Neutrophil (primary cell): ENCODE measurements around the gene LARP1.

Experiments
- H3K27ac ChIP-seq: fragments of 200-600 bp; sonication (generic); 2 replicates; pipeline ENCODE4 v1.5.1; 2016; ENCODE audit warnings: mild to moderate bottlenecking, moderate library complexity
- H3K27me3 ChIP-seq: fragments of 200-600 bp; sonication (generic); 2 replicates; pipeline ENCODE4 v1.6.0; 2016; ENCODE audit warnings: mild to moderate bottlenecking
- H3K36me3 ChIP-seq: fragments of 200-600 bp; sonication (generic); 2 replicates; pipeline ENCODE4 v1.5.1; 2017
- H3K4me1 ChIP-seq, 2 experiments: fragments of 200-600 bp in 1 of 2; sonication (generic) in 1 of 2; 1 replicate in 1 of 2; 2 replicates in 1 of 2; pipeline versions ENCODE4 v1.5.1 to v1.6.1; 2013 to 2016; ENCODE audit warnings: low read depth in 1 of 2, low read length in 1 of 2, mild to moderate bottlenecking in 1 of 2, moderate library complexity in 1 of 2; ENCODE audit not compliant: control insufficient read depth in 1 of 2, insufficient read depth in 1 of 2
- H3K4me3 ChIP-seq, 2 experiments: fragments of 200-600 bp in 1 of 2; sonication (generic) in 1 of 2; 1 replicate in 1 of 2; 2 replicates in 1 of 2; pipeline ENCODE4 v1.5.1; 2013 to 2016; ENCODE audit warnings: low read depth in 1 of 2, low read length in 1 of 2, mild to moderate bottlenecking in 1 of 2, moderate library complexity in 1 of 2
- H3K9me3 ChIP-seq: fragments of 200-600 bp; sonication (generic); 2 replicates; pipeline ENCODE4 v1.5.1; 2016
- TF ChIP-seq, protein P1 (sequence below): fragments of 200-600 bp; sonication (generic); IDR thresholded peaks from 2 replicates; pipeline ENCODE4 v1.5.1; 2016; ENCODE audit warnings: antibody characterized with exemption

Gene LARP1

DNA sequence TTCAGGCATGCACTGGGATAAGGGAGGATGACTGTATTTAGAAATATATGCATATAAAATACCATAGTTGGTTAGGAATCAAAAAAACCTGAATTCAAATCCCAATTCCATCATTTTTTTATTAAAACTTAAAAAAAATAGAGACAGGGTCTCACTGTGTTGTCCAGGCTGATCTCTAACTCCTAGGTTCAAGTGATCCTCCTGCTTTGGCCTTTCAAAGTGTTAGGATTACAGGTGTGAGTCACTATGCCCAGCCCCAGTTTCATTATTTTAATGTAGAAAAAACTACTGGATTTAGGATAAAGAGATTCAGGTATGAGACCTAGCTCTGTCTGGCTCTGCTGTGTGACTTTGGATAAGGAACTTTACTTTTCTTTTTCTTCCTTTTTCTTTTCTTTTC lies 3.3 kb upstream of the LARP1 start:
- no peak overlapping the region for H3K27ac ChIP-seq
- H3K36me3 ChIP-seq = no peaks in the 10 kb centered on the region
- no peaks in the 10 kb centered on the region for H3K9me3 ChIP-seq
- H3K27me3 ChIP-seq = no peaks in the 10 kb centered on the region
- peaks cover 9 to 12% of the 10 kb centered on the region in 2 experiments for H3K4me1 ChIP-seq
- TF ChIP-seq, protein P1, sequence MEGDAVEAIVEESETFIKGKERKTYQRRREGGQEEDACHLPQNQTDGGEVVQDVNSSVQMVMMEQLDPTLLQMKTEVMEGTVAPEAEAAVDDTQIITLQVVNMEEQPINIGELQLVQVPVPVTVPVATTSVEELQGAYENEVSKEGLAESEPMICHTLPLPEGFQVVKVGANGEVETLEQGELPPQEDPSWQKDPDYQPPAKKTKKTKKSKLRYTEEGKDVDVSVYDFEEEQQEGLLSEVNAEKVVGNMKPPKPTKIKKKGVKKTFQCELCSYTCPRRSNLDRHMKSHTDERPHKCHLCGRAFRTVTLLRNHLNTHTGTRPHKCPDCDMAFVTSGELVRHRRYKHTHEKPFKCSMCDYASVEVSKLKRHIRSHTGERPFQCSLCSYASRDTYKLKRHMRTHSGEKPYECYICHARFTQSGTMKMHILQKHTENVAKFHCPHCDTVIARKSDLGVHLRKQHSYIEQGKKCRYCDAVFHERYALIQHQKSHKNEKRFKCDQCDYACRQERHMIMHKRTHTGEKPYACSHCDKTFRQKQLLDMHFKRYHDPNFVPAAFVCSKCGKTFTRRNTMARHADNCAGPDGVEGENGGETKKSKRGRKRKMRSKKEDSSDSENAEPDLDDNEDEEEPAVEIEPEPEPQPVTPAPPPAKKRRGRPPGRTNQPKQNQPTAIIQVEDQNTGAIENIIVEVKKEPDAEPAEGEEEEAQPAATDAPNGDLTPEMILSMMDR = no peak
- no peak overlapping the region for H3K4me3 ChIP-seq

DNA sequence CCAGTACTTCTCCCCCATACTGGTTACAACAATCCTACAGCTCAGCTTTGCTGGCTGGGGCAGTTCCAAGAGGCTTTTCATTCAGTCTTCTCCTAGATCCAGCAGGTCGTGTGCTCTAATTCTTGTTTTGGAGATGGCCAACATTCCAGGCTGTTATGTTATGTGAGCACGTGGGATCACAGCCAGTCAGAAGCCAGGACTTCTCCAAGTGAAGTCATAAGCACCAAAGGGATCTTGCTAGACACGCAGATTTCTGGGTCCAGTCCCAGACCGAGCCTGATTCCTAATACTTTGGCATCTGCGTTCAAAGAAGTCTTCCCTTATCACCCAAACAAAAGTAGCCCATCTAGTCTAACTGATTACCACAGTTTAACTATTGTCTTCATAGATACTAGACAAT lies 1.4 kb upstream of the LARP1 start:
- Histone ChIP-seq H3K4me1 (peaks cover 25 to 29% of the 10 kb centered on the region in 2 experiments), H3K4me3 (no peak overlapping the region), H3K27ac (no peak overlapping the region)

DNA sequence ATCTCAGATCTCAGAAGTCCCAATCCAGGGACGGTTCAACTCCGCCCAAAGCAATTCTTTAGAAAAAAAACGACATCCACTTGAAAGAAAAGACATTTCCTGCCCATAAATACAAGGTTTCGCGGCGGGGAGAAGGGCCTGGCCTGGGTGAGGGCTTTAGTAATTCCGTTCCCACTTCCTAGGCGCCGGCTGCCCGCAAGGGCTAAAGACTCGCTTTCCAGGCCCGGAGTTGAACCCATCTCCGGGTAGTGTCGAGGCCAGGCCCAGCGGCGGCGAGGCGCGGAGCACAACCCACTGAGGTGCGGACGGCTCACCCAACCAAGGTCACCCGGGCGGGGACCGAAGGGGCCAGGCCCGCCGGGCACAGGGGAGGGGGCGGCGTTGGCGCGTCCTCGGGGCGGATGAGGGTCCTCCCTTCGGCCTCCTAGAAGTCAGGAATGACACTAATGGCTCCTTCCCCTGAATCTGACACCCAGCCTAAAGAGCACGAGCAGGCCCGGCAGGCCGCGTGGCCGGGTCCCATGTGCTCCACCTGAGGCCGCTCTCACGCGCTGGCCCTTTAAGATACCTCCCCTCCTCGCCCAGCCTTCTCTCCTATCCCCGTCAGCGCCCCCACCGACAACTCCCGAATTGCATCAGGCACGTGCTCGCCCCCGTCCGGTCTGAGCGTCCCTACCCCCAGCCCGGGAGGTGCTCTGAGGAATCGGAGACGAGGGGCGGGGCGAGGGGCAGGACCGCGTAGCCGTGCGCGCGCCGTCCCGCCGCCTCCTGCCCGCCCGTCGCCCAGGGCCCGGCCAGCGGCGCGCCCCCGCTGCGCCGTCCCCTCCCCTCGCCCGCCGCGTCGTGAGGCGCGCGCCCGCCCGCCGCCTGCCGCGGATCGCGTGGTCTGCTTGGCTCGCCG lies 467 bp upstream of the LARP1 start:
- peak overlapping the region; percentile 95 to 100 for H3K4me3 ChIP-seq
- H3K4me1 ChIP-seq = peaks cover 25 to 33% of the 10 kb centered on the region in 2 experiments
- no peaks in the 10 kb centered on the region for H3K27me3 ChIP-seq
- H3K27ac ChIP-seq = peak overlapping the region; percentile 85
- no peaks in the 10 kb centered on the region for H3K36me3 ChIP-seq
- no peaks in the 10 kb centered on the region for H3K9me3 ChIP-seq
- TF ChIP-seq, protein P1 = peak; percentile 55

More for the DNA sequence above, 1.4 kb upstream of the LARP1 start:
- H3K36me3 ChIP-seq = no peaks in the 10 kb centered on the region
- TF ChIP-seq, protein P1 = no peak
- no peaks in the 10 kb centered on the region for H3K9me3 ChIP-seq
- no peaks in the 10 kb centered on the region for H3K27me3 ChIP-seq

DNA sequence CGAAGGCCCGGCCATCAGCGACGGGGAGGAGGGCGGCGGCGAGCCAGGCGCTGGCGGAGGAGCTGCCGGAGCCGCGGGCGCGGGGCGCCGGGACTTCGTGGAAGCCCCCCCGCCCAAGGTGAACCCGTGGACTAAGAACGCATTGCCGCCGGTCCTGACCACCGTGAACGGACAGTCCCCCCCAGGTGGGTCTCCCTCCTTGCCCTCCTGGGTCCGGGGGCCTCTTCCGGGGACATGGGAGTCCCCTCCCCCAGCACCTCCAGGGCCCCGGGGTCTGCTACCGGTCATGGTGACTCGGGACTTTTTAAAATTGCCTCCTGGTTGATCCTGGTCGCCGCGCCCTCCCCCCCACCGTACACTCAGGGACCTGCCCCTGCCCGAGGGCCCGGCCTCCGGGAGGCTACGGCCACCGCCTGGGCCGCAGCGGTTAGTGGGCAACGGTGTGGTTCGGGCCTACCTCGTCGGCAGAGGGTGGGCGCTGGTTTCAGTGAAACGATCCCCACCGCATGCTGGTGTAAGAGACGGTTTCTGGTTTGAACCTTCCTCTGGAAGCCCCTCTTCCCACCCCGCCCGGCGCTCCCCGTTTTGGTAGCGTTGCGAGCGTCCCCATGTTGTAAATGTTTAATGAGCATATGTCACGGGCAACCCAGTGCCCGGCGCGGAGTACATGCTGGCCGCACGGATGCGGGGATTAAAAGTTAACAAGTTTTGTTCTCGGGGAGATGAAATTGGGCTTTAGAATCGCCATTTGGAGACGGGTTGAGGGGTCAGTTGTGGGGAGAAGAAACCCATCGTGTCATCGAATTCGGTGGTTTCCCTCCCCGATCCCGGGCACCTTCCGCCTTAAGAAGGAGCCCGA lies 1.1 kb downstream of the LARP1 start:
- TF ChIP-seq, protein P1 = no peak
- H3K4me3 ChIP-seq = peak overlapping the region; percentile 95 to 100
- H3K4me1 ChIP-seq = peaks cover 40 to 45% of the 10 kb centered on the region in 2 experiments
- peak overlapping the region; percentile 85 for H3K27ac ChIP-seq
- no peaks in the 10 kb centered on the region for H3K27me3 ChIP-seq
- no peaks in the 10 kb centered on the region for H3K9me3 ChIP-seq
- no peaks in the 10 kb centered on the region for H3K36me3 ChIP-seq

DNA sequence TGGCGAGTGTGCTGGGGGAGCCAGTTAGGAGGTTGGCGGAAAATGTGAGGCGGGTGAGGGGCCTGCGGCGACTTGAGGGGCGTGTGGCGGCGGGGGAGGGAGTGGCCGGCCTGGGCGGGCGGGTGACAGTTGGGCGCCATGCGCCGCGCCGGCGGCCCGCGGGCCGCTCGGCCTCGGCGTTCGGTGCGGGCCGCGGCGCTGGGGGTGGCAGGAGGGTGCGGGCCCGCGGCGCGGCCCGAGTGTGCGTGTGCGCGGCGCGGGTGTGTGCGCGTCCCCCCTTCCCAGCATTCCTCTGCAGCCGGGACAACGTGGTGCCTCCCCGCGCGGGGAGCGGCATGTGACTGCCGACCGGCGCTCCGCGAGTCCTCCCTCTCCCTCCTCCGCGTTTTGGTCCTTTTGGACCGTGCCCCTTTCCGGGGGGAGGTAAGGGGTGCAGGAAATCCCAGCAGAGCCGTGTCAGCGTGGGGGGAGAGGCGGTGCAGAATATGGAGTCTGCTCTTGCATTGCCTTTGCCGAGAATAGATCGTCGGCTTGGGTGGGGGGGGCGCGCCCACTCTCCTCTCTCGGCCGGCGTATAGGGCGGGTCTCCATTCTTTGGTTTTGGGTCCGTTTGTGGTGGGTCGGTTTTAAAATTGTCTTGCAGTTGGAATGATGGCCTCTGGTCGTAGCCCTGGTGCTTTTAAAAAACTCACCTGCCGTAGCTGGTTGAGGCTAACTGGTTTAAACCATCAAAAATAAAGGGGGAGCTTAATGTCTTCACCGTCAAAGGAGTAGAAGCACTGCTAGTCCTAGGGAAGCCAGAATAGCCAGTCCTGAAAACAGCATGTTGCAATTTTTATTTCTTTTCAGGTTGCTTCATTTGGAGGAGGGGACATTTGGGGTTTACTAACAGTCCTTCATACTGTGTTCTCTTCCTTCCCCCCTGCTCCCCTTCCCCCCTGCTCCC lies 2.0 kb downstream of the LARP1 start:
- TF ChIP-seq, protein P1 = no peak
- peaks cover 46 to 51% of the 10 kb centered on the region in 2 experiments for H3K4me1 ChIP-seq
- H3K9me3 ChIP-seq = no peaks in the 10 kb centered on the region
- no peaks in the 10 kb centered on the region for H3K36me3 ChIP-seq
- H3K27ac ChIP-seq = peak overlapping the region; percentile 85
- H3K27me3 ChIP-seq = no peaks in the 10 kb centered on the region
- peak overlapping the region; percentile 95 to 100 for H3K4me3 ChIP-seq
